IMR-90 (cell line): ENCODE measurements around the gene LAMA4. TPM values are rescaled to one million over a fixed set of nuclear protein-coding genes. Genes with fewer than 3 reads are reported as not detected.

Source experiments
- ATAC-seq: fragments of 200-7000 bp; cut with Tn5 transposase; 2 replicates; pipeline ENCODE4 v1.9.1; 2020; ENCODE audit warnings: low read depth, mild to moderate bottlenecking, moderate library complexity
- BruUV-seq: library from RNA; stranded (reverse); fragments of 400-500 nt; replicated peaks from 2 replicates; lab custom pipeline; 2021; lab: Mats Ljungman, UMichigan
- CTCF ChIA-PET: fragments of 300-600 bp; formaldehyde crosslinking; extraction: SDS; loops from one replicate; lab custom pipeline; 2021; ENCODE audit warnings: antibody characterized with exemption; lab: Yijun Ruan, JAX
- POLR2A ChIA-PET: fragments of 300-600 bp; sonication (Branson Sonifier 250); formaldehyde crosslinking; loops from one replicate; lab custom pipeline; 2022; ENCODE audit warnings: antibody characterized with exemption; ENCODE audit not compliant: unreplicated experiment; lab: Charles Lee
- DNase-seq: peaks from one replicate; pipeline ENCODE4 v3.0.0; 2013
- H2AFZ ChIP-seq: replicated peaks from 2 replicates; pipeline ENCODE3; 2013; ENCODE audit warnings: low read length, mild to moderate bottlenecking; ENCODE audit not compliant: poor library complexity
- H2AK5ac ChIP-seq: 2 replicates; pipeline ENCODE4 v1.6.1; 2013; ENCODE audit warnings: low read depth, low read length, inconsistent platforms
- H2AK9ac ChIP-seq: replicated peaks from 2 replicates; pipeline ENCODE3; 2013; ENCODE audit warnings: mild to moderate bottlenecking, low read depth, low read length, moderate library complexity; ENCODE audit not compliant: poor library complexity
- H2BK120ac ChIP-seq: 2 replicates; pipeline ENCODE4 v1.6.1; 2013; ENCODE audit warnings: low read depth, low read length, inconsistent platforms
- H2BK15ac ChIP-seq: 3 replicates; pipeline ENCODE4 v1.6.1; 2013; ENCODE audit warnings: low read depth, low read length, inconsistent platforms
- H2BK20ac ChIP-seq: 2 replicates; pipeline ENCODE4 v1.6.1; 2013; ENCODE audit warnings: low read depth, mild to moderate bottlenecking, inconsistent platforms, low read length, moderate library complexity
- H2BK5ac ChIP-seq: 2 replicates; pipeline ENCODE4 v1.6.1; 2013; ENCODE audit warnings: mild to moderate bottlenecking, low read depth, low read length, inconsistent platforms; ENCODE audit not compliant: poor library complexity, severe bottlenecking
- H3K14ac ChIP-seq: replicated peaks from 2 replicates; pipeline ENCODE4 v1.6.1; 2013; ENCODE audit warnings: low read depth, low read length, inconsistent platforms
- H3K18ac ChIP-seq: 2 replicates; pipeline ENCODE4 v1.6.1; 2013; ENCODE audit warnings: low read depth, low read length, control low read depth
- H3K23ac ChIP-seq: 2 replicates; pipeline ENCODE4 v1.6.1; 2013; ENCODE audit warnings: low read depth, low read length, inconsistent platforms
- H3K27ac ChIP-seq: 2 replicates; pipeline ENCODE4 v1.5.1; 2013; ENCODE audit warnings: mild to moderate bottlenecking, control low read depth, low read length; ENCODE audit not compliant: insufficient read depth
- H3K27me3 ChIP-seq: 2 replicates; pipeline ENCODE4 v1.6.1; 2013; ENCODE audit warnings: low read length; ENCODE audit not compliant: control insufficient read depth, insufficient read depth
- H3K36me3 ChIP-seq: 2 replicates; pipeline ENCODE4 v1.6.1; 2013; ENCODE audit warnings: low read length, mixed read lengths; ENCODE audit not compliant: control insufficient read depth, insufficient read depth
- H3K4ac ChIP-seq: 2 replicates; pipeline ENCODE4 v1.6.1; 2013; ENCODE audit warnings: low read depth, low read length, inconsistent platforms
- H3K4me1 ChIP-seq: 2 replicates; pipeline ENCODE4 v1.6.1; 2013; ENCODE audit warnings: low read length, mixed read lengths; ENCODE audit not compliant: control insufficient read depth, insufficient read depth
- H3K4me2 ChIP-seq: 2 replicates; pipeline ENCODE4 v1.6.1; 2013; ENCODE audit warnings: low read depth, mild to moderate bottlenecking, control low read depth, low read length, moderate library complexity
- H3K4me3 ChIP-seq: 2 replicates; pipeline ENCODE4 v1.5.1; 2013; ENCODE audit warnings: low read depth, mild to moderate bottlenecking, control low read depth, low read length, moderate library complexity; ENCODE audit not compliant: insufficient read depth
- H3K56ac ChIP-seq: 2 replicates; pipeline ENCODE4 v1.6.1; 2013; ENCODE audit warnings: low read length, inconsistent platforms; ENCODE audit not compliant: insufficient read depth; ENCODE audit errors: extremely low read depth
- H3K79me1 ChIP-seq, 2 experiments: 2 replicates each; pipeline ENCODE4 v1.6.1; 2013; ENCODE audit warnings: low read length in 2 of 2, inconsistent platforms in 1 of 2, low read depth in 1 of 2
- H3K9ac ChIP-seq: 2 replicates; pipeline ENCODE4 v1.6.1; 2013; ENCODE audit warnings: low read depth, low read length, control low read depth
- H3K9me1 ChIP-seq: 2 replicates; pipeline ENCODE4 v1.6.1; 2013; ENCODE audit warnings: low read length, inconsistent platforms; ENCODE audit not compliant: insufficient read depth
- H3K9me3 ChIP-seq: 2 replicates; pipeline ENCODE4 v1.6.1; 2013; ENCODE audit warnings: low read length; ENCODE audit not compliant: control insufficient read depth, insufficient read depth
- H4K20me1 ChIP-seq: 2 replicates; pipeline ENCODE4 v1.6.1; 2013; ENCODE audit warnings: low read length, inconsistent platforms; ENCODE audit not compliant: insufficient read depth
- H4K5ac ChIP-seq: 2 replicates; pipeline ENCODE4 v1.6.1; 2013; ENCODE audit warnings: mild to moderate bottlenecking, low read depth, low read length, control low read depth
- H4K8ac ChIP-seq, 2 experiments: 2 replicates each; pipeline ENCODE4 v1.6.1; 2013; ENCODE audit warnings: low read depth in 2 of 2, low read length in 2 of 2, control low read depth in 1 of 2, inconsistent platforms in 1 of 2
- H4K91ac ChIP-seq: 2 replicates; pipeline ENCODE4 v1.6.1; 2013; ENCODE audit warnings: low read depth, low read length, inconsistent platforms; ENCODE audit not compliant: insufficient read depth
- MAZ ChIP-seq: IDR thresholded peaks from 2 replicates; pipeline ENCODE4 v1.6.1; 2012; ENCODE audit warnings: low read depth, mild to moderate bottlenecking, low read length, improper control_type of control experiment, moderate library complexity, borderline replicate concordance
- NFE2L2 ChIP-seq: fragments of 150-350 bp; IDR thresholded peaks from 2 replicates; pipeline ENCODE4 v1.6.1; 2016; ENCODE audit warnings: low read depth, mild to moderate bottlenecking, low read length
- WGBS, 2 experiments: methylation state at CpG; one replicate each; pipeline versions ENCODE4 v1.1.5 to v1.1.7; 2013; ENCODE audit warnings: missing lambda C conversion rate in 2 of 2; ENCODE audit not compliant: insufficient read length in 1 of 2; ENCODE audit errors: extremely low coverage in 2 of 2; 5-methylcytosine and 5-hydroxymethylcytosine counted together
- dilution Hi-C: fragments of 300-500 bp; cut with HindIII; formaldehyde crosslinking; loops from one replicate; pipeline ENCODE4 v1.14.3; 2018; ENCODE audit warnings: low sequenced_read_pairs; ENCODE audit not compliant: unreplicated experiment
- in situ Hi-C: fragments of 300-500 bp; cut with MboI; formaldehyde crosslinking; loops from 3 replicates; pipeline ENCODE4 v1.14.3; 2019; ENCODE audit warnings: low sequenced_read_pairs, inconsistent platforms, mixed read lengths
- intact Hi-C: fragments of 100-400 bp; cut with micrococcal nuclease; formaldehyde crosslinking; loops from 2 replicates; pipeline ENCODE4 v1.10.0; 2022
- polyA plus RNA-seq, 3 experiments: library from polyadenylated mRNA; depleted of rRNA; stranded (reverse); fragments of >200 nt; gene quantifications; 2 replicates each; pipeline ENCODE4 v1.2.3, GENCODE V29; 2012; ENCODE audit warnings: low replicate concordance in 1 of 3
- total RNA-seq: library from RNA; depleted of rRNA; stranded (reverse); fragments of >200 nt; gene quantifications from 2 replicates; pipeline ENCODE4 v1.2.3, GENCODE V29; 2012

LAMA4 gene
- total and polyA plus RNA-seq, 2 of the 4 experiments (the other 2 are of a cell fraction): 33.9 to 35.8 TPM

DNA sequence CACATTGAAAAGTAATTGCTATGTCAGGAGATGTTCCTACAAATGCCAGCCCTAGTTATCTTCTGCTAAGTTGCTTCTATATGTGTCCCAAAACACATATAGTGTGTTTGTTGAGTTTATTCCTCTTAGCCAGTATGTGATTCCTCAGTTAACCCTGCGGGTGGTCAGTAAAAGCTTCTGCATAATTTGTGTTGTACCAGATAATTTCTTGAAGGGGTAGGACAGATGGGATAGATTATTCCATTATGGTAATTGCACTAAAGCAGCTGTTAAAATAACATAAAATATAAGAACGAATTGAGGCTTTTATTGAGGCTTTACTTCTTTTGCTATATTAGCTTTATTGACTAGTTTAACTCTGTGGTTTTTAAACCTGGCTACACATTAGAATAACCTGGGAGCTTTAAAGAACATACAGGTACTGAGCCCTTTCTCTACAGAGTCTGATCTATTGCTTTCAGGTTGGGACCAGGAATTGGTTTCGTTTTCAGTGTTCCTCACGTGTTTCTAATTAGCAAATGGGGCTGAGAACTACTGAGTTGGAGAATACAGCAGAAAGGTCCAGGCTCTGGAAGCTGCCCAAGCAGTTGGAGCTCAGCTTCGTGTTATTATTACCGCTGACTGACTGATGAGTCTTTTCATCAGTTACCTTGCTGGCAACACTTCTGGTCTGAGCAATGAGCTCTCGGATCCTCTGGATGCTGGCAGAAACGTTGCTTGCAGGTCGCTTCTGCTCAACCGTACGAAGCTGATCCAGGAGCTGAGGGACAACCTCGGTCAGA is 110.0 kb downstream of the LAMA4 start:
- Histone ChIP-seq H3K4me2 (no peak overlapping the region), H3K18ac (no peak overlapping the region), H2BK20ac (no peak overlapping the region), H2AFZ (no peak overlapping the region), H4K8ac (no peak overlapping the region), H3K79me1 (no peaks in the 10 kb centered on the region), H2BK5ac (no peak overlapping the region), H2AK9ac (no peak overlapping the region), H3K4me3 (no peak overlapping the region), H3K4ac (no peak overlapping the region), H2BK120ac (no peak overlapping the region), H3K27me3 (no peaks in the 10 kb centered on the region), H3K9me1 (peaks cover 6% of the 10 kb centered on the region; the same call in 1 of the 2 replicates), H3K9ac (no peak overlapping the region), H4K20me1 (no peaks in the 10 kb centered on the region), H3K56ac (no peak overlapping the region), H3K4me1 (peaks cover under 1% of the 10 kb centered on the region), H3K23ac (no peak overlapping the region), H4K5ac (no peak overlapping the region), H2AK5ac (no peak overlapping the region), H3K9me3 (no peaks in the 10 kb centered on the region), H2BK15ac (no peak overlapping the region), H3K27ac (no peak overlapping the region), H3K36me3 (peaks cover 51% of the 10 kb centered on the region), H4K91ac (no peak overlapping the region), H3K14ac (no peak overlapping the region)
- TF ChIP-seq NFE2L2: no peak
- no peak for TF ChIP-seq MAZ
- no peak for ATAC-seq
- DNase-seq: peak; percentile 5
- dilution Hi-C loops: no loop called here
- intact Hi-C loops: no loop called here
- ChIA-PET CTCF (interaction anchor here (0.6 to 1.0 kb wide), 2 partner anchors 19 to 28 kb away, joined by 3 read pairs; no protein-coding TSS in a partner anchor), POLR2A (no interaction called here)
- no TSS peak for BruUV-seq
- 85% methylated on average over 5 of the region's 12 CpGs; no CpG with 5 or more reads in 1 of the 2 experiments for WGBS, 2 experiments
- in situ Hi-C loops: no loop called here
